H1 (cell line): Measurements from ENCODE around the gene NAB1. TPM values are rescaled to one million over a fixed set of nuclear protein-coding genes. Genes with fewer than 3 reads are reported as not detected.

Source experiments
- CTCF ChIA-PET: fragments of 300-600 bp; sonication (Branson Sonifier 250); formaldehyde crosslinking; loops from one replicate; lab custom pipeline; 2021; ENCODE audit not compliant: partially characterized antibody; lab: Charles Lee
- POLR2A ChIA-PET: fragments of 300-600 bp; sonication (Branson Sonifier 250); formaldehyde crosslinking; loops from one replicate; lab custom pipeline; 2021; ENCODE audit warnings: inconsistent platforms; ENCODE audit not compliant: partially characterized antibody; lab: Charles Lee
- DNase-seq, 2 experiments: peaks; one replicate each; pipeline versions ENCODE4 v3.0.0 to v3.0.0-alpha.2; 2010 to 2022; ENCODE audit warnings: low spot score in 2 of 2, low read depth in 1 of 2, mixed read lengths in 1 of 2
- FAIRE-seq: peaks from 2 replicates; lab custom pipeline; 2011; peaks lifted over from hg19 to GRCh38; lab: Jason Lieb, UNC
- H2AFZ ChIP-seq: 2 replicates; pipeline ENCODE4 v1.8.1; 2012; ENCODE audit warnings: low read length, inconsistent platforms
- H2AK5ac ChIP-seq: 2 replicates; pipeline ENCODE4 v1.6.1; 2013; ENCODE audit warnings: low read depth, low read length
- H2BK120ac ChIP-seq: replicated peaks from 2 replicates; pipeline ENCODE3; 2013; ENCODE audit warnings: low read depth, low read length, inconsistent platforms
- H2BK12ac ChIP-seq: 2 replicates; pipeline ENCODE4 v1.6.1; 2013; ENCODE audit warnings: low read depth, low read length
- H2BK15ac ChIP-seq: 2 replicates; pipeline ENCODE4 v1.6.1; 2013; ENCODE audit warnings: low read length
- H2BK20ac ChIP-seq: 2 replicates; pipeline ENCODE4 v1.6.1; 2013; ENCODE audit warnings: low read length
- H2BK5ac ChIP-seq: 2 replicates; pipeline ENCODE4 v1.6.1; 2013; ENCODE audit warnings: low read depth, low read length
- H3K14ac ChIP-seq: 2 replicates; pipeline ENCODE4 v1.6.1; 2013; ENCODE audit warnings: inconsistent platforms; ENCODE audit not compliant: insufficient read length
- H3K18ac ChIP-seq: 2 replicates; pipeline ENCODE4 v1.6.1; 2013; ENCODE audit warnings: low read length; ENCODE audit errors: extremely low read depth
- H3K23ac ChIP-seq: 2 replicates; pipeline ENCODE4 v1.6.1; 2013; ENCODE audit warnings: inconsistent platforms; ENCODE audit not compliant: insufficient read length
- H3K23me2 ChIP-seq: 2 replicates; pipeline ENCODE4 v1.6.1; 2013; ENCODE audit warnings: low read depth, low read length
- H3K27ac ChIP-seq: 2 replicates; pipeline ENCODE4 v1.6.1; 2011; ENCODE audit warnings: low read depth, low read length, inconsistent platforms
- H3K27me3 ChIP-seq, 4 experiments: replicated peaks in 1 of 4; 1 replicate in 1 of 4; 2 replicates in 3 of 4; pipeline versions ENCODE4 v1.6.1 to v1.8.1; 2011 to 2013; ENCODE audit warnings: low read length in 3 of 4, mild to moderate bottlenecking in 3 of 4, inconsistent platforms in 2 of 4, mixed read lengths in 2 of 4, moderate library complexity in 1 of 4; ENCODE audit not compliant: control insufficient read depth in 3 of 4, insufficient read depth in 3 of 4; ENCODE audit errors: extremely low read depth in 1 of 4
- H3K36me3 ChIP-seq, 4 experiments: 2 replicates each; pipeline versions ENCODE4 v1.6.1 to v1.8.1; 2011 to 2013; ENCODE audit warnings: mild to moderate bottlenecking in 4 of 4, low read length in 3 of 4, moderate library complexity in 2 of 4, control low read depth in 1 of 4, inconsistent platforms in 1 of 4; ENCODE audit not compliant: insufficient read depth in 4 of 4, control insufficient read depth in 2 of 4
- H3K4ac ChIP-seq: replicated peaks from 2 replicates; pipeline ENCODE3; 2013; ENCODE audit warnings: low read length, low read depth, mixed read lengths, inconsistent platforms; ENCODE audit not compliant: insufficient read length
- H3K4me1 ChIP-seq, 4 experiments: replicated peaks in 1 of 4; 1 replicate in 1 of 4; 2 replicates in 3 of 4; pipeline versions ENCODE4 v1.6.1 to v1.8.1; 2011 to 2013; ENCODE audit warnings: low read length in 3 of 4, inconsistent platforms in 2 of 4, mixed read lengths in 1 of 4; ENCODE audit not compliant: insufficient read depth in 4 of 4, control insufficient read depth in 3 of 4
- H3K4me2 ChIP-seq, 2 experiments: 2 replicates each; pipeline versions ENCODE4 v1.6.1 to v1.8.1; 2011 to 2013; ENCODE audit warnings: low read depth in 2 of 2, low read length in 2 of 2, control low read depth in 1 of 2, inconsistent platforms in 1 of 2, mild to moderate bottlenecking in 1 of 2; ENCODE audit not compliant: insufficient read depth in 1 of 2
- H3K4me3 ChIP-seq, 4 experiments: fragments of 200-600, 300-600 bp in 1 of 4; sonication (generic), shearing (Covaris generic), sonication (Bioruptor Twin) in 1 of 4; 2 replicates each; pipeline versions ENCODE4 v1.5.1 to v1.8.1; 2011 to 2016; ENCODE audit warnings: low read length in 4 of 4, low read depth in 3 of 4, control low read depth in 2 of 4, inconsistent platforms in 2 of 4, mild to moderate bottlenecking in 2 of 4, mixed read lengths in 1 of 4, moderate library complexity in 1 of 4; ENCODE audit not compliant: insufficient read depth in 2 of 4; ENCODE audit errors: extremely low read depth in 1 of 4
- H3K56ac ChIP-seq: replicated peaks from 2 replicates; pipeline ENCODE3; 2013; ENCODE audit warnings: low read depth, mild to moderate bottlenecking, mixed read lengths, low read length, inconsistent platforms; ENCODE audit not compliant: insufficient read length
- H3K79me1 ChIP-seq: 2 replicates; pipeline ENCODE4 v1.6.1; 2013; ENCODE audit warnings: low read depth, low read length, control low read depth
- H3K79me2 ChIP-seq, 2 experiments: 2 replicates each; pipeline versions ENCODE4 v1.6.1 to v1.8.1; 2012 to 2013; ENCODE audit warnings: low read length in 2 of 2, mild to moderate bottlenecking in 2 of 2, inconsistent platforms in 1 of 2; ENCODE audit not compliant: insufficient read depth in 2 of 2, control insufficient read depth in 1 of 2
- H3K9ac ChIP-seq, 4 experiments: replicated peaks in 1 of 4; 1 replicate in 1 of 4; 2 replicates in 3 of 4; pipeline versions ENCODE4 v1.6.1 to v1.8.1; 2011 to 2013; ENCODE audit warnings: low read depth in 3 of 4, low read length in 3 of 4, control low read depth in 2 of 4, mild to moderate bottlenecking in 2 of 4, moderate library complexity in 2 of 4, inconsistent platforms in 1 of 4; ENCODE audit errors: extremely low read depth in 1 of 4
- H3K9me3 ChIP-seq, 2 experiments: 2 replicates each; pipeline versions ENCODE4 v1.6.1 to v1.8.1; 2012 to 2013; ENCODE audit warnings: mild to moderate bottlenecking in 2 of 2, moderate library complexity in 2 of 2, control low read depth in 1 of 2, inconsistent platforms in 1 of 2, low read depth in 1 of 2, low read length in 1 of 2, mixed read lengths in 1 of 2; ENCODE audit not compliant: insufficient read depth in 2 of 2
- H4K20me1 ChIP-seq, 2 experiments: replicated peaks in 1 of 2; 2 replicates each; pipeline versions ENCODE3 to v1.8.1; 2011 to 2013; ENCODE audit warnings: inconsistent platforms in 2 of 2, low read length in 2 of 2, mild to moderate bottlenecking in 1 of 2; ENCODE audit not compliant: insufficient read depth in 2 of 2, control insufficient read depth in 1 of 2
- H4K5ac ChIP-seq: 2 replicates; pipeline ENCODE4 v1.6.1; 2013; ENCODE audit warnings: low read length, low read depth, mixed read lengths, inconsistent platforms; ENCODE audit not compliant: insufficient read length
- H4K8ac ChIP-seq: 2 replicates; pipeline ENCODE4 v1.8.0; 2013; ENCODE audit warnings: mild to moderate bottlenecking, moderate library complexity, low read length, inconsistent platforms; ENCODE audit not compliant: insufficient read depth; ENCODE audit errors: extremely low read depth
- H4K91ac ChIP-seq: replicated peaks from 2 replicates; pipeline ENCODE3; 2013; ENCODE audit warnings: low read length, mixed read lengths, inconsistent platforms; ENCODE audit not compliant: insufficient read length
- CEBPB ChIP-seq: IDR thresholded peaks from 2 replicates; pipeline ENCODE4 v1.6.1; 2012; ENCODE audit warnings: low read depth, low read length
- CHD1 ChIP-seq: IDR thresholded peaks from 2 replicates; pipeline ENCODE4 v1.6.1; 2012; ENCODE audit warnings: low read depth, low read length, improper control_type of control experiment
- POLR2A ChIP-seq, 2 experiments: IDR thresholded peaks; 1 replicate in 1 of 2; 2 replicates in 1 of 2; pipeline ENCODE4 v1.6.1; 2011; ENCODE audit warnings: low read depth in 2 of 2, low read length in 2 of 2, mild to moderate bottlenecking in 2 of 2; ENCODE audit errors: control extremely low read depth in 1 of 2
- POU5F1 ChIP-seq: IDR thresholded peaks from 2 replicates; pipeline ENCODE4 v1.6.1; 2011; ENCODE audit warnings: low read depth, mild to moderate bottlenecking, low read length, moderate library complexity
- TEAD4 ChIP-seq: IDR thresholded peaks from 2 replicates; pipeline ENCODE4 v1.6.1; 2012; ENCODE audit warnings: low read depth, low read length, inconsistent platforms, mixed read lengths
- WGBS, 2 experiments: shearing (Covaris generic) in 1 of 2; methylation state at CpG; one replicate each; pipeline versions ENCODE4 v1.1.6 to v1.1.7; 2013 to 2015; ENCODE audit warnings: low lambda C conversion rate in 2 of 2, mixed read lengths in 2 of 2, inconsistent platforms in 1 of 2, low coverage in 1 of 2, missing lambda C conversion rate in 1 of 2; ENCODE audit not compliant: insufficient replicate concordance in 2 of 2, insufficient coverage in 1 of 2, insufficient read length in 1 of 2; ENCODE audit errors: extremely low coverage in 1 of 2, missing lambda C conversion rate in 1 of 2; 5-methylcytosine and 5-hydroxymethylcytosine counted together
- polyA plus RNA-seq, 7 experiments: library from polyadenylated mRNA; depleted of rRNA in 3 of 7; stranded (reverse) in 5 of 7; unstranded in 2 of 7; fragments of >200 nt in 5 of 7; fragments of 200-250 nt in 2 of 7; gene quantifications; 1 replicate in 5 of 7; 2 replicates in 1 of 7; 4 replicates in 1 of 7; pipeline versions ENCODE4 v1.2.1 to v1.2.3, GENCODE V29; 2011 to 2013; ENCODE audit warnings: missing spikeins in 2 of 7, mixed read lengths in 2 of 7
- total RNA-seq: library from RNA; stranded (reverse); fragmentation: NEBNext Ultra II Directional; extraction: Animal tissue kit (Norgen Biotek cat#: 25700); gene quantifications from 2 replicates; pipeline ENCODE4 v1.2.1, GENCODE V29; 2021

The NAB1 gene
- total and polyA plus RNA-seq, 2 of the 8 experiments (the other 6 are each of a cell fraction or from before 2014, with no cell fraction given) = 8.5 to 28.6 TPM

DNA sequence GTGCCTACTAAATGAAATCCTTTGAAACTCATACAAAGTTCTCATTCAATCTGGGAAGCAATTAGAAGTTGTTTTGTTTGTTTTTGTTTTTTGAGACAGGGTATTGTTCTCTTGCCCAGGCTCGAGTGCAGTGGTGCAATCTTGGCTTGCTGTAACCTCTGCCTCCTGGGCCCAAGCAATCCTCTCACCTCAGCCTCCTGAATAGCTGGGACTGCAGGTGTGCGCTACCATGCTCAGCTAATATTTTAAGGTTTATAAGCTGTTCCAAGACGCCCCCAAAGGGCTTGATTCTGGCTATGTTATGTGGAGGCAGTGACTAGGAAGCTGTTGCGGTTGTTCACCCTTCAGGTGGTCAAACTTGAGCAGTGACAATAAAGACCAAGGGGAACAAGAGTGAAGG lies 48.5 kb downstream of the NAB1 start:
- Histone ChIP-seq H3K4me2 (peak overlapping the region; percentile 15 to 21; a peak in 2 of 4 replicates), H4K5ac (no peak overlapping the region), H3K23ac (no peak overlapping the region), H3K23me2 (no peaks in the 10 kb centered on the region), H3K4me1 (peaks cover 0 to 14% (median 9%) of the 10 kb centered on the region in 4 experiments; a peak in 6 of 7 replicates), H4K20me1 (no peaks in the 10 kb centered on the region), H3K9ac (no peak overlapping the region; a peak in 1 of 7 replicates), H3K36me3 (no peaks in the 10 kb centered on the region), H2BK20ac (no peak overlapping the region), H2BK12ac (no peak overlapping the region), H2BK120ac (peak overlapping the region; percentile 28), H3K14ac (no peak overlapping the region), H3K79me1 (no peaks in the 10 kb centered on the region), H4K8ac (no peak overlapping the region), H3K27me3 (no peaks in the 10 kb centered on the region), H3K27ac (no peak overlapping the region), H2BK15ac (peak overlapping the region; percentile 25; the same call in 1 of the 2 replicates), H2BK5ac (no peak overlapping the region; the same call in 1 of the 2 replicates), H3K18ac (no peak overlapping the region), H4K91ac (peak overlapping the region; percentile 25), H3K79me2 (no peaks in the 10 kb centered on the region), H2AK5ac (no peak overlapping the region), H2AFZ (no peak overlapping the region), H3K4me3 (no peak overlapping the region), H3K56ac (no peak overlapping the region), H3K9me3 (no peaks in the 10 kb centered on the region), H3K4ac (no peak overlapping the region)
- FAIRE-seq (no peak), DNase-seq (no peak)
- POLR2A ChIA-PET = interaction anchor here (1.6 kb wide), 1 partner anchor 18 kb away, joined by 4 read pairs; no protein-coding TSS in a partner anchor
- WGBS, 2 experiments = 67% methylated on average over 4 of the region's 4 CpGs; no CpG with 5 or more reads in 1 of the 2 experiments
- CTCF ChIA-PET = interaction anchor here (0.7 to 6.2 kb wide), 6 partner anchors 10 to 85 kb away, joined by 3 to 42 read pairs (median 4); no protein-coding TSS in a partner anchor
- TF ChIP-seq TEAD4 (no peak), CEBPB (peak; percentile 43; the same call in 1 of the 2 replicates), CHD1 (no peak), POU5F1 (no peak), POLR2A (IDR thresholded peaks at IDR 0.05; ENCODE audit: control extremely low read depth in 1 of 2, low read depth in 2 of 2, low read length in 2 of 2) (no peak)
